HepG2 (cell line): ENCODE data around the gene ATP11A. TPM values are rescaled to one million over a fixed set of nuclear protein-coding genes. Genes with fewer than 3 reads are reported as not detected.
A peak's percentile ranks its signal among the peaks of the same experiment; 100 is the strongest.

Experiments used
- AHR ChIP-seq: IDR thresholded peaks from 2 replicates; pipeline ENCODE4 v1.6.1; 2018; ENCODE audit warnings: missing genetic modification reagents, missing compliant biosample characterization
- ARNT2 ChIP-seq: sonication (generic); formaldehyde crosslinking; IDR thresholded peaks from 2 replicates; pipeline ENCODE4 v1.8.0; 2022; ENCODE audit warnings: mild to moderate bottlenecking, low read depth, missing genetic modification reagents, moderate library complexity
- FLYWCH1 ChIP-seq: sonication (generic); formaldehyde crosslinking; IDR thresholded peaks from 2 replicates; pipeline ENCODE4 v1.8.1; 2023; ENCODE audit warnings: mild to moderate bottlenecking, missing genetic modification reagents
- FOXK2 ChIP-seq: fragments of 450-650 bp; IDR thresholded peaks from 2 replicates; pipeline ENCODE4 v1.6.1; 2016
- FOXP1 ChIP-seq, 2 experiments: fragments of 450-650 bp in 1 of 2; IDR thresholded peaks; 2 replicates each; pipeline ENCODE4 v1.6.1; 2017 to 2018; ENCODE audit warnings: antibody characterized with exemption in 1 of 2
- FOXP4 ChIP-seq: sonication (generic); formaldehyde crosslinking; IDR thresholded peaks from 2 replicates; pipeline ENCODE4 v1.4.0; 2020; ENCODE audit warnings: missing genetic modification reagents
- HIC2 ChIP-seq: sonication (generic); formaldehyde crosslinking; IDR thresholded peaks from 2 replicates; pipeline ENCODE4 v1.9.0; 2022; ENCODE audit warnings: low read depth, missing genetic modification reagents
- KDM5B ChIP-seq: sonication (generic); formaldehyde crosslinking; IDR thresholded peaks from 2 replicates; pipeline ENCODE4 v1.4.0; 2020; ENCODE audit warnings: missing genetic modification reagents, mild to moderate bottlenecking, borderline replicate concordance
- KLF9 ChIP-seq: IDR thresholded peaks from 2 replicates; pipeline ENCODE4 v1.6.1; 2016; ENCODE audit warnings: low read depth
- NFYC ChIP-seq: IDR thresholded peaks from 2 replicates; pipeline ENCODE4 v1.6.1; 2016; ENCODE audit warnings: missing genetic modification reagents, missing compliant biosample characterization
- NR2C2 ChIP-seq: sonication (generic); formaldehyde crosslinking; IDR thresholded peaks from 2 replicates; pipeline ENCODE4 v1.4.0; 2020; ENCODE audit warnings: missing genetic modification reagents, mild to moderate bottlenecking, moderate library complexity, borderline replicate concordance
- RARA ChIP-seq: IDR thresholded peaks from 2 replicates; pipeline ENCODE4 v1.6.1; 2016; ENCODE audit warnings: missing genetic modification reagents, missing compliant biosample characterization
- RCOR2 ChIP-seq: IDR thresholded peaks from 2 replicates; pipeline ENCODE4 v1.6.1; 2016; ENCODE audit warnings: missing biosample characterization, missing genetic modification reagents
- SIN3B ChIP-seq: fragments of 150-350 bp; IDR thresholded peaks from 2 replicates; pipeline ENCODE4 v1.6.1; 2014; ENCODE audit warnings: low read length
- SNAI1 ChIP-seq: sonication (generic); formaldehyde crosslinking; IDR thresholded peaks from 2 replicates; pipeline ENCODE4 v1.5.0; 2020; ENCODE audit warnings: mild to moderate bottlenecking, missing genetic modification reagents, borderline replicate concordance
- SPEN ChIP-seq: sonication (generic); formaldehyde crosslinking; IDR thresholded peaks from 2 replicates; pipeline ENCODE4 v1.5.1; 2020; ENCODE audit warnings: low read depth, mild to moderate bottlenecking, missing genetic modification reagents
- TCF12 ChIP-seq, 2 experiments: fragments of 450-650 bp in 1 of 2; sonication (generic) in 1 of 2; formaldehyde crosslinking in 1 of 2; IDR thresholded peaks; 2 replicates each; pipeline versions ENCODE4 v1.6.1 to v1.8.0; 2017 to 2022; ENCODE audit warnings: antibody characterized with exemption in 1 of 2, mild to moderate bottlenecking in 1 of 2, missing genetic modification reagents in 1 of 2, moderate library complexity in 1 of 2
- USF2 ChIP-seq, 2 experiments: sonication (generic) in 1 of 2; formaldehyde crosslinking in 1 of 2; IDR thresholded peaks; 2 replicates each; pipeline versions ENCODE4 v1.5.1 to v1.6.1; 2011 to 2020; ENCODE audit warnings: borderline replicate concordance in 1 of 2, low read depth in 1 of 2, low read length in 1 of 2, mild to moderate bottlenecking in 1 of 2, missing genetic modification reagents in 1 of 2, moderate library complexity in 1 of 2
- ZBTB1 ChIP-seq: sonication (generic); formaldehyde crosslinking; IDR thresholded peaks from 2 replicates; pipeline ENCODE4 v1.4.0; 2020; ENCODE audit warnings: missing genetic modification reagents, borderline replicate concordance
- ZFAT ChIP-seq: sonication (generic); formaldehyde crosslinking; conservative IDR thresholded peaks from 2 replicates; pipeline ENCODE4 v1.8.1; 2023; ENCODE audit warnings: missing genetic modification reagents, inconsistent platforms
- ZNF101 ChIP-seq: sonication (generic); formaldehyde crosslinking; IDR thresholded peaks from 2 replicates; pipeline ENCODE4 v1.4.0; 2020; ENCODE audit warnings: mild to moderate bottlenecking, low read depth, missing genetic modification reagents, borderline replicate concordance
- ZNF33A ChIP-seq: sonication (generic); formaldehyde crosslinking; IDR thresholded peaks from 2 replicates; pipeline ENCODE4 v1.5.1; 2020; ENCODE audit warnings: missing genetic modification reagents, mild to moderate bottlenecking, moderate library complexity, borderline replicate concordance
- ZNF614 ChIP-seq: IDR thresholded peaks from 2 replicates; pipeline ENCODE4 v1.6.1; 2018; ENCODE audit warnings: missing biosample characterization, missing genetic modification reagents, inconsistent platforms, borderline replicate concordance
- ZNF891 ChIP-seq: sonication (generic); formaldehyde crosslinking; IDR thresholded peaks from 2 replicates; pipeline ENCODE4 v1.5.0; 2020; ENCODE audit warnings: mild to moderate bottlenecking, missing genetic modification reagents
- ZSCAN12 ChIP-seq: sonication (generic); formaldehyde crosslinking; IDR thresholded peaks from 2 replicates; pipeline ENCODE4 v1.9.0; 2021; ENCODE audit warnings: mild to moderate bottlenecking, missing genetic modification reagents
- polyA plus RNA-seq, 8 experiments: library from polyadenylated mRNA; depleted of rRNA in 3 of 8; stranded (reverse) in 7 of 8; unstranded in 1 of 8; fragments of >200 nt; fragmentation: Illumina TruSeq in 4 of 8; extraction: Trizol in 4 of 8; gene quantifications; 2 replicates each; pipeline versions ENCODE4 v1.2.1 to v1.2.3, GENCODE V29; 2011 to 2016; ENCODE audit warnings: low read depth in 4 of 8, missing spikeins in 1 of 8, mixed read lengths in 1 of 8; ENCODE audit not compliant: insufficient read depth in 1 of 8
- total RNA-seq, 5 experiments: library from RNA; depleted of rRNA; stranded (reverse); fragments of >200 nt; fragmentation: Illumina TruSeq; extraction: Trizol; gene quantifications; 2 replicates each; pipeline ENCODE4 v1.2.3, GENCODE V29; 2016; ENCODE audit warnings: low read depth in 1 of 5

Gene ATP11A
- total and polyA plus RNA-seq, 2 of the 13 experiments (the other 11 are each of a cell fraction or from before 2014, with no cell fraction given), result 18.4 to 20.1 TPM

- TF ChIP-seq USF2 (IDR thresholded peaks at IDR 0.05; ENCODE audit: low read depth, low read length) (no peak), USF2 (CRISPR knock-in tag; IDR thresholded peaks at IDR 0.05; ENCODE audit: borderline replicate concordance) (no peak), RCOR2 (no peak), FOXK2 (no peak), ZNF891 (CRISPR knock-in tag) (no peak), HIC2 (CRISPR knock-in tag) (peak; percentile 77; the same call in 1 of the 2 replicates), TCF12 (IDR thresholded peaks at IDR 0.05) (no peak), TCF12 (CRISPR knock-in tag; IDR thresholded peaks at IDR 0.05) (no peak), ZBTB1 (CRISPR knock-in tag) (no peak), NFYC (CRISPR knock-in tag) (no peak), SPEN (no peak), AHR (CRISPR knock-in tag) (no peak), SNAI1 (CRISPR knock-in tag) (no peak), NR2C2 (CRISPR knock-in tag) (peak; percentile 83), KDM5B (CRISPR knock-in tag) (no peak), ZNF101 (CRISPR knock-in tag) (no peak), KLF9 (no peak), FOXP1 (IDR thresholded peaks at IDR 0.05) (no peak), FOXP1 (CRISPR knock-in tag; IDR thresholded peaks at IDR 0.05) (peak; percentile 61), ZNF614 (no peak), ZFAT (CRISPR knock-in tag) (no peak), ARNT2 (CRISPR knock-in tag) (no peak), ZSCAN12 (CRISPR knock-in tag) (no peak), FOXP4 (peak; percentile 64; the same call in 1 of the 2 replicates), RARA (peak; percentile 86), SIN3B (no peak), ZNF33A (CRISPR knock-in tag) (no peak), FLYWCH1 (CRISPR knock-in tag) (no peak)
These were observed 21.9 kb downstream of the ATP11A start (continued) for GRCh38 chr13:112711528-112712265.
